H1 (cell line): ENCODE results near the gene EPHA10. TPM values are rescaled to one million over a fixed set of nuclear protein-coding genes. Genes with fewer than 3 reads are reported as not detected.

Source experiments
- CTCF ChIA-PET: fragments of 300-600 bp; sonication (Branson Sonifier 250); formaldehyde crosslinking; loops from one replicate; lab custom pipeline; 2021; ENCODE audit not compliant: partially characterized antibody; lab: Charles Lee
- POLR2A ChIA-PET: fragments of 300-600 bp; sonication (Branson Sonifier 250); formaldehyde crosslinking; loops from one replicate; lab custom pipeline; 2021; ENCODE audit warnings: inconsistent platforms; ENCODE audit not compliant: partially characterized antibody; lab: Charles Lee
- DNase-seq, 2 experiments: peaks; one replicate each; pipeline versions ENCODE4 v3.0.0 to v3.0.0-alpha.2; 2010 to 2022; ENCODE audit warnings: low spot score in 2 of 2, low read depth in 1 of 2, mixed read lengths in 1 of 2
- FAIRE-seq: peaks from 2 replicates; lab custom pipeline; 2011; peaks lifted over from hg19 to GRCh38; lab: Jason Lieb, UNC
- H2AFZ ChIP-seq: 2 replicates; pipeline ENCODE4 v1.8.1; 2012; ENCODE audit warnings: low read length, inconsistent platforms
- H2AK5ac ChIP-seq: 2 replicates; pipeline ENCODE4 v1.6.1; 2013; ENCODE audit warnings: low read depth, low read length
- H2BK120ac ChIP-seq: replicated peaks from 2 replicates; pipeline ENCODE3; 2013; ENCODE audit warnings: low read depth, low read length, inconsistent platforms
- H2BK12ac ChIP-seq: 2 replicates; pipeline ENCODE4 v1.6.1; 2013; ENCODE audit warnings: low read depth, low read length
- H2BK15ac ChIP-seq: 2 replicates; pipeline ENCODE4 v1.6.1; 2013; ENCODE audit warnings: low read length
- H2BK20ac ChIP-seq: 2 replicates; pipeline ENCODE4 v1.6.1; 2013; ENCODE audit warnings: low read length
- H2BK5ac ChIP-seq: 2 replicates; pipeline ENCODE4 v1.6.1; 2013; ENCODE audit warnings: low read depth, low read length
- H3K14ac ChIP-seq: 2 replicates; pipeline ENCODE4 v1.6.1; 2013; ENCODE audit warnings: inconsistent platforms; ENCODE audit not compliant: insufficient read length
- H3K18ac ChIP-seq: 2 replicates; pipeline ENCODE4 v1.6.1; 2013; ENCODE audit warnings: low read length; ENCODE audit errors: extremely low read depth
- H3K23ac ChIP-seq: 2 replicates; pipeline ENCODE4 v1.6.1; 2013; ENCODE audit warnings: inconsistent platforms; ENCODE audit not compliant: insufficient read length
- H3K23me2 ChIP-seq: 2 replicates; pipeline ENCODE4 v1.6.1; 2013; ENCODE audit warnings: low read depth, low read length
- H3K27ac ChIP-seq: 2 replicates; pipeline ENCODE4 v1.6.1; 2011; ENCODE audit warnings: low read depth, low read length, inconsistent platforms
- H3K27me3 ChIP-seq, 4 experiments: replicated peaks in 1 of 4; 1 replicate in 1 of 4; 2 replicates in 3 of 4; pipeline versions ENCODE4 v1.6.1 to v1.8.1; 2011 to 2013; ENCODE audit warnings: low read length in 3 of 4, mild to moderate bottlenecking in 3 of 4, inconsistent platforms in 2 of 4, mixed read lengths in 2 of 4, moderate library complexity in 1 of 4; ENCODE audit not compliant: control insufficient read depth in 3 of 4, insufficient read depth in 3 of 4; ENCODE audit errors: extremely low read depth in 1 of 4
- H3K36me3 ChIP-seq, 4 experiments: 2 replicates each; pipeline versions ENCODE4 v1.6.1 to v1.8.1; 2011 to 2013; ENCODE audit warnings: mild to moderate bottlenecking in 4 of 4, low read length in 3 of 4, moderate library complexity in 2 of 4, control low read depth in 1 of 4, inconsistent platforms in 1 of 4; ENCODE audit not compliant: insufficient read depth in 4 of 4, control insufficient read depth in 2 of 4
- H3K4ac ChIP-seq: replicated peaks from 2 replicates; pipeline ENCODE3; 2013; ENCODE audit warnings: low read length, low read depth, mixed read lengths, inconsistent platforms; ENCODE audit not compliant: insufficient read length
- H3K4me1 ChIP-seq, 4 experiments: replicated peaks in 1 of 4; 1 replicate in 1 of 4; 2 replicates in 3 of 4; pipeline versions ENCODE4 v1.6.1 to v1.8.1; 2011 to 2013; ENCODE audit warnings: low read length in 3 of 4, inconsistent platforms in 2 of 4, mixed read lengths in 1 of 4; ENCODE audit not compliant: insufficient read depth in 4 of 4, control insufficient read depth in 3 of 4
- H3K4me2 ChIP-seq, 2 experiments: 2 replicates each; pipeline versions ENCODE4 v1.6.1 to v1.8.1; 2011 to 2013; ENCODE audit warnings: low read depth in 2 of 2, low read length in 2 of 2, control low read depth in 1 of 2, inconsistent platforms in 1 of 2, mild to moderate bottlenecking in 1 of 2; ENCODE audit not compliant: insufficient read depth in 1 of 2
- H3K4me3 ChIP-seq, 4 experiments: fragments of 200-600, 300-600 bp in 1 of 4; sonication (generic), shearing (Covaris generic), sonication (Bioruptor Twin) in 1 of 4; 2 replicates each; pipeline versions ENCODE4 v1.5.1 to v1.8.1; 2011 to 2016; ENCODE audit warnings: low read length in 4 of 4, low read depth in 3 of 4, control low read depth in 2 of 4, inconsistent platforms in 2 of 4, mild to moderate bottlenecking in 2 of 4, mixed read lengths in 1 of 4, moderate library complexity in 1 of 4; ENCODE audit not compliant: insufficient read depth in 2 of 4; ENCODE audit errors: extremely low read depth in 1 of 4
- H3K56ac ChIP-seq: replicated peaks from 2 replicates; pipeline ENCODE3; 2013; ENCODE audit warnings: low read depth, mild to moderate bottlenecking, mixed read lengths, low read length, inconsistent platforms; ENCODE audit not compliant: insufficient read length
- H3K79me1 ChIP-seq: 2 replicates; pipeline ENCODE4 v1.6.1; 2013; ENCODE audit warnings: low read depth, low read length, control low read depth
- H3K79me2 ChIP-seq, 2 experiments: 2 replicates each; pipeline versions ENCODE4 v1.6.1 to v1.8.1; 2012 to 2013; ENCODE audit warnings: low read length in 2 of 2, mild to moderate bottlenecking in 2 of 2, inconsistent platforms in 1 of 2; ENCODE audit not compliant: insufficient read depth in 2 of 2, control insufficient read depth in 1 of 2
- H3K9ac ChIP-seq, 4 experiments: replicated peaks in 1 of 4; 1 replicate in 1 of 4; 2 replicates in 3 of 4; pipeline versions ENCODE4 v1.6.1 to v1.8.1; 2011 to 2013; ENCODE audit warnings: low read depth in 3 of 4, low read length in 3 of 4, control low read depth in 2 of 4, mild to moderate bottlenecking in 2 of 4, moderate library complexity in 2 of 4, inconsistent platforms in 1 of 4; ENCODE audit errors: extremely low read depth in 1 of 4
- H3K9me3 ChIP-seq, 2 experiments: 2 replicates each; pipeline versions ENCODE4 v1.6.1 to v1.8.1; 2012 to 2013; ENCODE audit warnings: mild to moderate bottlenecking in 2 of 2, moderate library complexity in 2 of 2, control low read depth in 1 of 2, inconsistent platforms in 1 of 2, low read depth in 1 of 2, low read length in 1 of 2, mixed read lengths in 1 of 2; ENCODE audit not compliant: insufficient read depth in 2 of 2
- H4K20me1 ChIP-seq, 2 experiments: replicated peaks in 1 of 2; 2 replicates each; pipeline versions ENCODE3 to v1.8.1; 2011 to 2013; ENCODE audit warnings: inconsistent platforms in 2 of 2, low read length in 2 of 2, mild to moderate bottlenecking in 1 of 2; ENCODE audit not compliant: insufficient read depth in 2 of 2, control insufficient read depth in 1 of 2
- H4K5ac ChIP-seq: 2 replicates; pipeline ENCODE4 v1.6.1; 2013; ENCODE audit warnings: low read length, low read depth, mixed read lengths, inconsistent platforms; ENCODE audit not compliant: insufficient read length
- H4K8ac ChIP-seq: 2 replicates; pipeline ENCODE4 v1.8.0; 2013; ENCODE audit warnings: mild to moderate bottlenecking, moderate library complexity, low read length, inconsistent platforms; ENCODE audit not compliant: insufficient read depth; ENCODE audit errors: extremely low read depth
- H4K91ac ChIP-seq: replicated peaks from 2 replicates; pipeline ENCODE3; 2013; ENCODE audit warnings: low read length, mixed read lengths, inconsistent platforms; ENCODE audit not compliant: insufficient read length
- ATF3 ChIP-seq: IDR thresholded peaks from 2 replicates; pipeline ENCODE4 v1.6.1; 2011; ENCODE audit warnings: low read depth, mild to moderate bottlenecking, low read length; ENCODE audit not compliant: insufficient read depth
- BACH1 ChIP-seq: IDR thresholded peaks from 2 replicates; pipeline ENCODE4 v1.6.1; 2012; ENCODE audit warnings: low read length, improper control_type of control experiment
- BCL11A ChIP-seq, 2 experiments: IDR thresholded peaks; one replicate each; pipeline ENCODE4 v1.6.1; 2011; ENCODE audit warnings: low read depth in 2 of 2, low read length in 2 of 2, mild to moderate bottlenecking in 2 of 2
- BRCA1 ChIP-seq: IDR thresholded peaks from 2 replicates; pipeline ENCODE4 v1.6.1; 2012; ENCODE audit warnings: low read depth, low read length, improper control_type of control experiment
- GABPA ChIP-seq: IDR thresholded peaks from 2 replicates; pipeline ENCODE4 v1.6.1; 2011; ENCODE audit warnings: mild to moderate bottlenecking, low read length, moderate library complexity, borderline replicate concordance; ENCODE audit not compliant: insufficient read depth
- POLR2AphosphoS5 ChIP-seq: IDR thresholded peaks from 2 replicates; pipeline ENCODE4 v1.6.1; 2011; ENCODE audit warnings: low read depth, low read length
- RXRA ChIP-seq: IDR thresholded peaks from 2 replicates; pipeline ENCODE4 v1.6.1; 2011; ENCODE audit warnings: low read depth, mild to moderate bottlenecking, low read length, moderate library complexity; ENCODE audit not compliant: insufficient read depth
- SIN3A ChIP-seq, 2 experiments: IDR thresholded peaks in 1 of 2; conservative IDR thresholded peaks in 1 of 2; 2 replicates each; pipeline ENCODE4 v1.6.1; 2011 to 2012; ENCODE audit warnings: low read length in 2 of 2, improper control_type of control experiment in 1 of 2, low read depth in 1 of 2, mild to moderate bottlenecking in 1 of 2
- WGBS, 2 experiments: shearing (Covaris generic) in 1 of 2; methylation state at CpG; one replicate each; pipeline versions ENCODE4 v1.1.6 to v1.1.7; 2013 to 2015; ENCODE audit warnings: low lambda C conversion rate in 2 of 2, mixed read lengths in 2 of 2, inconsistent platforms in 1 of 2, low coverage in 1 of 2, missing lambda C conversion rate in 1 of 2; ENCODE audit not compliant: insufficient replicate concordance in 2 of 2, insufficient coverage in 1 of 2, insufficient read length in 1 of 2; ENCODE audit errors: extremely low coverage in 1 of 2, missing lambda C conversion rate in 1 of 2; 5-methylcytosine and 5-hydroxymethylcytosine counted together
- polyA plus RNA-seq, 7 experiments: library from polyadenylated mRNA; depleted of rRNA in 3 of 7; stranded (reverse) in 5 of 7; unstranded in 2 of 7; fragments of >200 nt in 5 of 7; fragments of 200-250 nt in 2 of 7; gene quantifications; 1 replicate in 5 of 7; 2 replicates in 1 of 7; 4 replicates in 1 of 7; pipeline versions ENCODE4 v1.2.1 to v1.2.3, GENCODE V29; 2011 to 2013; ENCODE audit warnings: missing spikeins in 2 of 7, mixed read lengths in 2 of 7
- total RNA-seq: library from RNA; stranded (reverse); fragmentation: NEBNext Ultra II Directional; extraction: Animal tissue kit (Norgen Biotek cat#: 25700); gene quantifications from 2 replicates; pipeline ENCODE4 v1.2.1, GENCODE V29; 2021

The EPHA10 gene
- total and polyA plus RNA-seq, 2 of the 8 experiments (the other 6 are each of a cell fraction or from before 2014, with no cell fraction given): 0.54 to 1.0 TPM

GRCh38 chr1:37797750-37798345, 32.9 kb upstream of the EPHA10 start:
- Histone ChIP-seq H4K8ac (no peak overlapping the region), H2BK12ac (no peak overlapping the region), H4K5ac (no peak overlapping the region), H3K9me3 (no peaks in the 10 kb centered on the region), H3K4ac (no peak overlapping the region), H3K9ac (no peak overlapping the region), H3K27me3 (peaks cover 10 to 24% (median 21%) of the 10 kb centered on the region in 4 experiments), H3K79me1 (no peaks in the 10 kb centered on the region), H2BK120ac (no peak overlapping the region), H3K4me1 (peaks cover 0 to 7% (median 5%) of the 10 kb centered on the region in 4 experiments; a peak in 6 of 7 replicates), H2AFZ (no peak overlapping the region), H3K14ac (no peak overlapping the region), H4K20me1 (peaks cover 0 to 11% of the 10 kb centered on the region in 2 experiments), H3K36me3 (peaks cover 0 to 15% (median 2%) of the 10 kb centered on the region in 4 experiments; a peak in 4 of 8 replicates), H2BK5ac (no peak overlapping the region), H3K23ac (no peak overlapping the region), H2AK5ac (no peak overlapping the region), H4K91ac (no peak overlapping the region), H3K4me3 (no peak overlapping the region), H3K79me2 (no peaks in the 10 kb centered on the region), H2BK15ac (no peak overlapping the region), H3K56ac (no peak overlapping the region), H3K23me2 (peaks cover 8% of the 10 kb centered on the region), H2BK20ac (no peak overlapping the region), H3K18ac (no peak overlapping the region), H3K27ac (no peak overlapping the region), H3K4me2 (no peak overlapping the region)
- TF ChIP-seq BRCA1: no peak
- TF ChIP-seq BACH1: no peak
- no peak for TF ChIP-seq BCL11A (IDR thresholded peaks at IDR 0.05; ENCODE audit: low read depth in 2 of 2, low read length in 2 of 2)
- no peak for TF ChIP-seq SIN3A (conservative IDR thresholded peaks at IDR 0.05 in 1 of 2, IDR thresholded peaks at IDR 0.05 in 1 of 2; ENCODE audit: low read depth in 1 of 2, low read length in 2 of 2)
- no peak for TF ChIP-seq RXRA
- no peak for TF ChIP-seq POLR2AphosphoS5
- no peak for TF ChIP-seq GABPA
- TF ChIP-seq ATF3: no peak
- DNase-seq: no peak
- FAIRE-seq: no peak
- ChIA-PET CTCF (interaction anchor here (0.7 to 1.3 kb wide), 3 partner anchors 35 to 147 kb away, joined by 3 to 4 read pairs (median 3); no protein-coding TSS in a partner anchor), POLR2A (interaction anchor here (1.5 to 4.3 kb wide), 2 partner anchors 10 to 62 kb away, joined by 4 to 26 read pairs; partner anchors contain the start of genes C1orf122, MTF1 and YRDC)
- 90% methylated on average over 3 of the region's 3 CpGs; no CpG with 5 or more reads in 1 of the 2 experiments for WGBS, 2 experiments
